Type B pancreatic cell (in vitro differentiated cells): Measurements from ENCODE around the gene IQCB1. TPM values are rescaled to one million over a fixed set of nuclear protein-coding genes. Genes with fewer than 3 reads are reported as not detected.
"Not testable (repeated sequence)": the region's sequence is repeated elsewhere in the genome, so short reads cannot be mapped to it uniquely, and the experiment has no call there.

Experiments used
- DNase-seq: peaks from one replicate; pipeline ENCODE4 v3.0.0; 2021; ENCODE audit warnings: mixed read lengths; ENCODE audit not compliant: unreplicated experiment; ENCODE audit errors: extremely low spot score
- H3K27ac Mint-ChIP-seq: 2 replicates; pipeline ENCODE4 v1.8.0; 2021; ENCODE audit warnings: mild to moderate bottlenecking, mixed read lengths
- H3K27me3 Mint-ChIP-seq: 2 replicates; pipeline ENCODE4 v1.8.0; 2021; ENCODE audit warnings: mixed read lengths
- H3K36me3 Mint-ChIP-seq: 2 replicates; pipeline ENCODE4 v1.8.0; 2021; ENCODE audit warnings: mixed read lengths
- H3K4me1 Mint-ChIP-seq: one replicate; pipeline ENCODE4 v1.8.0; 2021; ENCODE audit warnings: mixed read lengths; ENCODE audit not compliant: unreplicated experiment
- H3K4me3 Mint-ChIP-seq: 2 replicates; pipeline ENCODE4 v1.8.0; 2021; ENCODE audit warnings: mild to moderate bottlenecking, mixed read lengths
- H3K9me3 Mint-ChIP-seq: 2 replicates; pipeline ENCODE4 v1.8.0; 2021; ENCODE audit warnings: mixed read lengths
- CTCF ChIP-seq: fragments of 200-600 bp; sonication (generic); conservative IDR thresholded peaks from 2 replicates; pipeline ENCODE4 v1.5.0; 2021; ENCODE audit warnings: antibody characterized with exemption, mild to moderate bottlenecking
- total RNA-seq: library from RNA; stranded (reverse); gene quantifications from 2 replicates; pipeline ENCODE4 v1.2.1, GENCODE V29; 2021; ENCODE audit warnings: low replicate concordance

IQCB1 gene
- total RNA-seq, 1 donor from 2014 or later, result 31.6 TPM

GRCh38 chr3:121869736-121870135, 34.9 kb upstream of the IQCB1 start:
- peaks cover 4% of the 10 kb centered on the region for H3K36me3 Mint-ChIP-seq
- H3K27me3 Mint-ChIP-seq, result no peaks in the 10 kb centered on the region
- TF ChIP-seq CTCF, result no peak
- H3K4me1 Mint-ChIP-seq, result no peaks in the 10 kb centered on the region
- DNase-seq, result no peak
- no peak overlapping the region for H3K4me3 Mint-ChIP-seq
- H3K9me3 Mint-ChIP-seq, result no peaks in the 10 kb centered on the region
- no peak overlapping the region for H3K27ac Mint-ChIP-seq

GRCh38 chr3:121863801-121864200, 28.9 kb upstream of the IQCB1 start:
- Mint-ChIP-seq H3K9me3 (peaks cover 5% of the 10 kb centered on the region), H3K4me3 (no peak overlapping the region), H3K36me3 (peaks cover 4% of the 10 kb centered on the region)

GRCh38 chr3:121863247-121863646, 28.4 kb upstream of the IQCB1 start:
- not testable (repeated sequence) for H3K4me3 Mint-ChIP-seq, H3K4me1 Mint-ChIP-seq, H3K9me3 Mint-ChIP-seq, DNase-seq, H3K27ac Mint-ChIP-seq, H3K36me3 Mint-ChIP-seq, H3K27me3 Mint-ChIP-seq

More at GRCh38 chr3:121863801-121864200, 28.9 kb upstream of the IQCB1 start:
- Mint-ChIP-seq H3K27ac (no peak overlapping the region), H3K27me3 (no peaks in the 10 kb centered on the region), H3K4me1 (no peaks in the 10 kb centered on the region)
- no peak for DNase-seq
- TF ChIP-seq CTCF, result no peak

- DNase-seq, H3K36me3 Mint-ChIP-seq, H3K4me3 Mint-ChIP-seq, H3K27ac Mint-ChIP-seq, H3K4me1 Mint-ChIP-seq, H3K9me3 Mint-ChIP-seq, H3K27me3 Mint-ChIP-seq: not testable (repeated sequence)
Observed at GRCh38 chr3:121857778-121858177, 22.9 kb upstream of the IQCB1 start.

- Mint-ChIP-seq H3K27ac (no peak overlapping the region), H3K36me3 (peaks cover 3% of the 10 kb centered on the region), H3K27me3 (no peaks in the 10 kb centered on the region), H3K4me3 (no peak overlapping the region), H3K4me1 (no peaks in the 10 kb centered on the region), H3K9me3 (no peaks in the 10 kb centered on the region)
- no peak for DNase-seq
- TF ChIP-seq CTCF, result peak; percentile 39
Observed at GRCh38 chr3:121855555-121855954, 20.7 kb upstream of the IQCB1 start.

GRCh38 chr3:121852256-121852655, 17.4 kb upstream of the IQCB1 start:
- Mint-ChIP-seq H3K4me1 (no peaks in the 10 kb centered on the region), H3K27me3 (no peaks in the 10 kb centered on the region), H3K9me3 (no peaks in the 10 kb centered on the region), H3K36me3 (peaks cover 3% of the 10 kb centered on the region), H3K4me3 (no peak overlapping the region), H3K27ac (no peak overlapping the region)
- no peak for TF ChIP-seq CTCF
- DNase-seq, result no peak

- Mint-ChIP-seq H3K27me3 (no peaks in the 10 kb centered on the region), H3K4me1 (no peaks in the 10 kb centered on the region), H3K9me3 (no peaks in the 10 kb centered on the region), H3K36me3 (no peaks in the 10 kb centered on the region), H3K4me3 (no peak overlapping the region), H3K27ac (no peak overlapping the region)
- TF ChIP-seq CTCF, result no peak
- DNase-seq, result no peak
Observed at GRCh38 chr3:121844892-121845291, 10.0 kb upstream of the IQCB1 start.
